NCI-H1694 treated with DMSO at 0.1 percent for 48 hours (cell line): ENCODE measurements around the gene DOCK11.

Experiments used
- DNase-seq: peaks from one replicate; lab custom pipeline; 2025; lab: John Stamatoyannopoulos, UW

The DOCK11 gene

DNA sequence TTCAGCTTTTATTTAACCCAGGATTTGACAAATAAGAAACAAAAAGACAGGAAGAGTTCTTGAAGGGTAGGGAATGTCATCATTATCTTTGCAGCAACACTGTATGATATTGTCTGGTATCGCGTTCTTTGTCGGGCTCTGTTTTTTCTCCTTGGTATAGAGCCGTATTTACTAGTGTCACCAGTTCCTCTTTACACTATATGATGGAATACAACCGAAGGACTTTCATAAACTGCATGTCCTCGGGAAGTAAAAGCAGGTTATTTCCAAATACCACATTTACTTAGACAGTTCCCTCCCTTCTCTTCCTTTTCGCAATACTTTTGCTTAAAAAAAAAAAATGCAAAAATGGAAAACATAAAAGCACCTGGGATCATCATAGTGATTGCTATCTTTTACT is 135.2 kb downstream of the DOCK11 start:
- no peak for DNase-seq

DNA sequence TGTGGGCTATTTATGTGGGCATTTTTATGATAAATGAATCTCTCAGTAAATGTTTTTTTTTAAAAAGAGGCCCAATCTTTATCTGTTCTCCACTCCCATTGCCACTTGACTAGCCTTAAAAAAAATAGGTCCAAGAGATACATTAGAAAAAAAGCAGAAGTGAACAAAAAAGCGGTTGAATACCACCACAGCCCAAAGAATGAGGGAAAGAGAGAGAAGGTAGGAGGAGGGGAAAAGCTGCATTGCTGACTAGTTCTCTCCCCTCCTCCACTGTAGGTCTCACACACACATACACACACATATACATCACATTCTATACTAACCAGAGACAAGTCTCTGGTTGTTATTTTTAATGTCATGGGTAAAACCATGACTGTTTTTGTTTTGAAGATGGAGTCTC is 136.0 kb downstream of the DOCK11 start:
- DNase-seq = no peak

DNA sequence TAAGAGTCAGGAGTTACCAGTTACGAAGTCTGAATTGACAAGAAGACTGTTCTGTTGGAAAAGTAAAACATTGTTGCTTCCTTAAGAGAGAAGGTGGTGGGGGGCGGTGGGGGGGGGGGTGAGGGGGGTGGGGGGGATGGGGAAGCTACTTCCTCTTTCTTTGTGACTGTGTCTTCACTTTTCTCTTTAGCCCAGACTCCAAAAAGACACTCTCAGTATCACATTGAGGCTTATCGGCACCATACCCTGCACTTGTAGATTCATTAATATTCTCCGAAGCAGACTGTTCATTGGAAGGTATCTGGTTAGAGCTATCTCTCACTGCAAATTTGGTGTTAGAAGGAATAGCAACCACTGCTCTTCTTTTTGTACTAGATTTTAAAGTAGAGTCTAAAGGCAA is 137.2 kb downstream of the DOCK11 start:
- no peak for DNase-seq

DNA sequence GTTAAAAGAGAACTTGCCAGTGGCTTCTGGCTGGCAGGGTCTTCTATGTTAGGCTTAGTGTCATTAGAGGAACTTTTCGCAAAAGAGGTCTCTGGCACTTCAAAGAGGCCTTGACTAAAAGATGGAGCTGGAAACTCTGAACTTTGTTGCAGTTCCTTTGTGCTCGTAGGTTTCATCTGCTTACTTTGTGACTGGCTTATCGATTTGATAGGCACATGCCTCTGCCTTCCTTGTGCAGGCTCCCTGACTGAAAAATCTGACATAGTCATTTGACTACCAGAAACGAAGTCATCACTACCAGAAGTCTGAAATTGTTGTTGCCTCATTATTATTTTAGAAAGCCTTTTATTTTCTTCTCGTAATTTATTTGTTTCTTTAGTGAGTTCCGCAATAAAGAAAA is 137.9 kb downstream of the DOCK11 start:
- DNase-seq = no peak

DNA sequence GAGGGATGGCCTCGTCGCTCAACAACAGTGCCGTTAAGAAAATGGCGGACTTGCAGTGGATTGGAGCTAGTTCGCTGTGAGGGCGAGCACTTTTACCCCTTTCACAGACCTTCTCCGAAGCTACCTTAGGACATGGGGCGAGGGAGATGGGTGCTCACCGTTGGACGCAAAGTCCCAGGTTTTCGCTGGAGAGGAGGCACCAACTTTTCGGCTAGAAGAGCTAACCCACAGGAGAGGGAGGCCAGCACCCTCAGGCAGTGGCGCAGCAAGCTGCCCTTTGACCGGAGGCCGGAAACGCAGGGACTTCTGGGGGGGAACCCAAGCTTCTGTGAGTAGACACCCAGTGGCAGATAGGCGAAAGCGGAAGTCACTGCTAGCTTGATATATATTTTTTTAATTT is 138.7 kb downstream of the DOCK11 start:
- no peak for DNase-seq

DNA sequence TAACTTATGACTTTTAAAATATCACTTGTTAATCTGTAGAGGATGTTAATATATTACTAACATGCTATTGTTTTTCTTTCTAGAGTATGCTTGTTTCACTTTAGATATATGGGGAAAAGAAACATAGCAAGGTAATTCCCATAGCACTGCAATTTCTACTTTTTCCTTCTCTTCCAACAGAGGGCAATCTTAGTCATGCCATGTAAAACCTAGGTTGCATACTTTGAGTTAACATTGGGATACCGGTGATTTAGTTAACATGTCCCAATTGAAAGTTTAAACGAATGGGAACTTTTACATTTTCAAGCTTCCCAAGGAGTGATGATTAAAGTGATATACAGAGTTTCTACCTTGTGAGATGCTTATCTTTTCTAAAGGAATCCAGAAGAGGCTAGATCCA is 142.4 kb downstream of the DOCK11 start:
- DNase-seq = no peak

DNA sequence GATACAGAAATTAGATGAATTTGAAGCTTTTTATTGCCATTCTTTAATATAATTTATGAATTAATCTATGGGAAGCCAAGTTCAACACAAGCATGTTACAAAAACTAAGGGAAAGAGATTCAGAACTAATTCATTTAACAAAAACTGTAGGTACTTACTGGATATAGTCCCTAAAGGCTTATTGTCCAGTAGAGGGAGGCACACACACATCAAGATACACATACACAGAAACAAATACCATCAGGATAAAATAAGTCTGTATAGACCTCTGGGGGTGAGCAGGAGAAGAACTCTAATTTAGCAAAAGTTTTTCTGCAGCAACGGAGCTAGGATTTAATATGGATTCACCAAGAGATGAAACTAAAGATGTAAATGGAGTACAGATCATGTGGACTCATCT is 148.8 kb downstream of the DOCK11 start:
- DNase-seq = peak; percentile 48

DNA sequence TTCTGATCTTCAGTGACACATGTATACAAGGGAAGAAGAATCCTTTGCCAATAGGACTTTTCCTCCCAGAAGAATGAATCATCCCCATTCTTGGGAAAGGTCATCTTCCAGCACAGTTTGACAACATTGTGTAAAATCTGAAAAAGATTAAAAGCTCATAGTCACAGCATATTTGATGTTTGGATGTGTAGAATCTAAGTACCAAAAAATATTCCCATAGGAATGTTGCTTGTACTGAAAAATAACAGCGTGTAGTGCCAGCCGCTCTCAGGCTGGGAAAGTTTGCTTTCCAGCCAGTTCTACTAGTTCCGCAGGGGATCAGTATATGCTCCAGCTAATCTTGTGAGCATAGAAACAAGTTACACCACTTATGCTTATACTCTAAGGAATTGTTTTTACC is 157.1 kb downstream of the DOCK11 start:
- no peak for DNase-seq

DNA sequence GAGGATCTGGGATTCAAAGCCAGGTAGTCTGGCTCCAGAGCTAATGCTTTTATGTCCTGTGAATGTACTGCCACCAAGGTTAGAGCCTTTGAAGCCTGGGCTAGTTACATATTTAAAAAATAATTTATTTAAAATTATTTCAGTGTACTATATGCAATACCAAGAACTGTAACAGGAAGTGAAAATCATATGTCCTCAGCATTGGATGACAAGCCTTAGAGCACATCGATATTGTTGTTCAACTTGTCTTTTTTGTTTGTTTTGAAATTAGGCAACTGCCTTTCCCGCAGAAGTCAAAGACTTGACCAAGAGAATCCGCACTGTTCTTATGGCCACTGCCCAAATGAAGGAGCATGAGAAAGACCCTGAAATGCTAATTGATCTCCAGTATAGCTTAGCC is 158.7 kb downstream of the DOCK11 start:
- DNase-seq = no peak

DNA sequence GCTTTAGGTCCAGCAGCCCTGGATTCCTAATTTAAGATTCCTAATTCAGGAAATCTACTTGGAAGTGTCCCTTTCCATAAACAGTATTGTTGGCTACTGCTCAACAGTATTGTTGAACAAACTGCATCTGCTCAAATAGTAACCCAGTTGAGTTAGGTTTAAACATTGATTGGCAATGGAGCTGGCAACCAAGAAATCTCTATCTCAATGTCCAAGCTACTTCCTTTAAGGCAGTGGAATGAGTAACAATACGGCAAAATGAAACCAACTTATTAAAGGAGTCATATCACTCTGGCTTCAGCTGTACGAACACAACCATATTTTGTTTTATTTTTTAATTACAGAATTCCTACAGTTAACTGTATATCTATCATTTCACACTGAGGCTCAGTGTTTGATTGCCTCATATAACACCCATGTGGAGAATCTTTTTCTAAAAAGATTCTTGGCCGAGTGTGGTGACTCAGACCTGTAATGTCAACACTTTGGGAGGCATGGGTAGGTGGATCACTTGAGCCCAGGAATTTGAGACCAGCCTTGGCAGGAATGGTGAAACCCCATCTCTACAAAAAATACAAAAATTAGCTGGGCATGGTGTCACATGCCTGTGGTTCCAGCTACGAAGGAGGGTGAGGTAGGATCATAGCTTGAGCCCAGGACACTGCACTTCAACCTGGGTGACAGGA is 160.1 kb downstream of the DOCK11 start:
- no peak for DNase-seq

DNA sequence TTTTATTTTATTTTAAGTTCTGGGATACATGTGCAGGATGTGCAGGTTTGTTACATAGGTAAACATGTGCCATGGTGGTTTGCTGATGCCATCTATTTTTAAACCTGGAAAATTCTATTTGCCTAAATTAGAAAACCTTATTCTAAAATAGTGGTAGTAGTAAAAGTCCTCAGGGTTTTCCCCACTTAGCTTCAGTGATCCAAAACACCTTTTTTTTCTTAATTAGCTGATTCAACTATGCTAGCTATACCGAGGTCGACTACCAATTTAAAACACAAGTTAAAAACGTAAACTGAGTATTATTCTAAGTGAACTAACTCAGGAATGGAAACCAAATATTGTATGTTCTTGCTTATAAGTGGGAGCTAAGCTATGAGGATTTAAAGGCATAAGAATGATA is 161.8 kb downstream of the DOCK11 start:
- no peak for DNase-seq

DNA sequence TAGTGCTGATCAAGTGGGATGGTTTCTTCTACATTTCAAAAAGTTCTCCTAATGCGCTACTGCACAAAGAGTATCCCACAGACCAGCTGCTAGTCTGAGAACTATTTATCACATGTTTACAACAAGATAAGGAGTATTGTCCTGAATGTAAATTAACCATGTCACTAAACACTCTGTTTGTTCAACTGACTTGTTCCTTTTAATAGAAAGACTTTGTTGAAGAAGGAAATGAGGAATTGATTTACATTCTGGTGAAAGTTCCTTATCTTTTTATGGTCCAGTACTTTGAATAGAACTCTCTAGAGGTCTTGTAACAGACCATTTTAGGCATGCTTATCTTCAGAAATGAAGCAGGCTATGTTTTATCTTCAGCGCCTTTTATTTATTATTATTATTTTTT is 164.5 kb downstream of the DOCK11 start:
- no peak for DNase-seq

DNA sequence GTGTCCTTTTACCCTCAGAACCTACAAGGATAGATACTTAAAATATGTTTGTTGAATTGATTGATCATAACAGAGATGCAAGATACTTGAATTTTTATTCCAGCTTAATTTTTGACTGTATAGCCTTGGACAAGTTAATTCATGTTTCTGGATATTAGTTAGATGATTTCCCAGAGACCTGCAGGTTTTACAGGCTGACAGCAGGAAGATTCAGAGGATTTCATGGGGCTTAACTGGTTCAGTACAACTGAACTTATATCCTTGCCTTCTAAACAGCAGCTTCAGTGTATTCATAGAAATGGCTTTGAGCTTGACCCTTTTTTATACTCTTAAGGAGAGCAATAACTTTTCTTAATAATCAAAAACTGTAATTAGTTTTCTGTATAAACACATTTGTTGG is 169.6 kb downstream of the DOCK11 start:
- no peak for DNase-seq

DNA sequence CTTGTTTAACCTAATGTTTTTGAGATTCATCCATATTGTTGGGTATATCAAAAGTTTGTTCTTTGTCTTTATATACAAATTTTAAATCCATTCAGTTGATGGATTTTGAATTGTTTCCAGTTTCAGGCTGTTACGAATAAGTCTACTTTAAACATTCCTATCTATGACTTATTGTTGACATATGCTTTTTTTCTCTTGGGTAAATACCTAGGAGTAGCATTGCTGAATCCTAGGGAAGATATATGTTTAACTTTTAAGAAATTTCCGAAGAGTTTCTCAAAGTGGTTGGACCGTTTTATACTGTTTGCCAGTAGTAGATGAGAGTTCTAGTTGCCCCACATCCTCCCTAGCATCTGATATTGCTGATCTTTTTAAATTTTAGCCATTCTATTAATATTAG is 170.9 kb downstream of the DOCK11 start:
- no peak for DNase-seq

DNA sequence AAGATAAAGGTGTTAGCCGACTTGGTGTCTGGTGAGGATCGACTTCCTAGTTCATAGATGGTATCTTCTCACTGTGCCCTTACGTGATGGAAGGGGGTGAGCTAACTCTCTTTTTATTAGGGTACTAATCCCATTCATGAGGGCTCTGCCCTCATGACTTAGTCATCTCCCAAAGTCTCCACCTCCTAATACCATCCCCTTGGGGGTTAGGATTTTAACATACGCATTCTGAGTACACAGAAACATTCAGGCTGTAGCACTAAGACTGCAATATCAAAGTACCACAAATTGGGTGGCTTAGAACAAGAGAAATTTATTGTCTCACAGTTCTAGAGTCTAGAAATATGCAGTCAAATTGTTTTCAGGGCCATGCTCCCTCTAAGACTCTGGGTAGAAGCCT is 173.8 kb downstream of the DOCK11 start:
- no peak for DNase-seq

DNA sequence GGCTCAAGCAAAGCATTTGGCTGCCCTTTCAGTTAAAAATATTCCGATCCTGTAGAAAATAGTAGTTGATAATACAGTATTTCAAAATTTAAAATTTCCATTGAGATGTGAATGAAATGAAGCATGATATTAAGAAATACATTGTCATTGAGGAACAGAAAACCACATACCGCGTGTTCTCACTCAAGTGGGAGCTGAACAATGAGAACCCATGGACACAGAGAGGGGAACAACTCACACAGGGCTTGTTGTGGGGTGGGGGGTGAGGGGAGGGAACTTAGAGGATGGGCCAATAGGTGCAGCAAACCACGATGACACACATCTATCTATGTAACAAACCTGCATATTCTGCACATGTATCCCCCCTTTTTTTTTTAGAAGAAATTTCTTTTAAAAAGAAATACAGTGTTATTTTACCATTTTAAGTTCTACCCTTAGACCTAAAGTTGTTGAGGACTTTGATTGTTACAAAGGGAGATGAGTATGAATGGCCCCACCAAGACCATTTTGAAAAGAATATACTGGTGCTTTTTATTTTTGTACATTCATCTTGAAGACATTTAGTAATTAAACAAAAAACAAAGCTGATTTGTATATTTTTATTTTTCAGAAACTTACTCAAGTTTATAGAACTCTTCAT is 179.8 kb downstream of the DOCK11 start:
- DNase-seq = no peak

DNA sequence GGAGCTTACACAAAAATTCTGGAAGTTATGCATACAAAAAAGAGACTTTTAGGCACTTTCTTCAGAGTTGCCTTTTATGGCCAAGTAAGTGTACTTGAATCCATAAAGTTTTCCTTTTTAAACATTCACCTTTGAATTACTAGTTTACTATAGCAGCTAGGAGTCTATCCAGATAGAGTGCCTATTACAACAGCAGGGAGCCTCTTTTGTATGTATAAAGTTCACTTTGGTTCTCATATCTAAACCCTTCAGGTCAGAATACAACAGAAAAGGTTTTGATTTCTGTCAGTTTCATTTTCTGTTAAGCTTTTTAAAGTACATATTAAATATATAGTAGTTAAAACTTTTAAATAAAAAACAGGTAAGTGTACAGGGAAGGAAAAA is 180.3 kb downstream of the DOCK11 start:
- DNase-seq = no peak

DNA sequence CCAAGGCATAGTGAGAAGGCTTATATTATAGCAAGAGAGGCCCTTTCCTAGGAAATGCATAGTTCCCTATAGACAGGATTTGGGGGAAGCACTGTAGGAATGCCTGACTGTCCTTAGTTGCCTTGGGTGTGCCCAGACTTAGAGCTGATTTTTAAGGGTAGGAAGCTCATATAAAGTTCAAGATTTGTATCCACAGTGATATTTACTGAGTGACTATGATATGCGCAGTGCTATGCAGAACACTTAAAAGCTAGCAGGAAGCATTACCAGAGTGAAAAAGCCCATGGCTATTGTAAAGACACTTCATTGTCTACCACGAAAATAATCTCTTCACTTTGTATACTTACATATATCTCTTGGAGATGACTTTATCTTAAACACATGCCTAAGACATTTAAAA is 181.7 kb downstream of the DOCK11 start:
- no peak for DNase-seq

DNA sequence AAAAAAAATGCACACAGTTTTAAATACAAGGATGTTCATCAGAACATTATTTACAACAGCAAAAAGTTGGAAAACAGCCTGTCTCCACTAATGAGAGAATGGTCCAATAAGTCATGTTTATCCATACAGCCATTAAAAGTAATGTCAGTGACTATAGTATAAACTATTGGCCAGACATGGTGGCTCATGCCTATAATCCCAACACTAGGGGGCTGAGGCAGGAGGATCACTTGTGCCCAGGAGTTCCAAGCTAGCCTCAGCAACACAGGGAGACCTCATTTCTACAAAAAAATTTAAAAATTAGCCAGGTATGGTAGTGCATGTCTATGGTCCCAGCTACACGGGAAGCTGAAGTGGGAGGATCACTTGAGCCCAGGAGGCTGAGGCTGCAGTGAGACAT is 183.7 kb downstream of the DOCK11 start:
- no peak for DNase-seq

DNA sequence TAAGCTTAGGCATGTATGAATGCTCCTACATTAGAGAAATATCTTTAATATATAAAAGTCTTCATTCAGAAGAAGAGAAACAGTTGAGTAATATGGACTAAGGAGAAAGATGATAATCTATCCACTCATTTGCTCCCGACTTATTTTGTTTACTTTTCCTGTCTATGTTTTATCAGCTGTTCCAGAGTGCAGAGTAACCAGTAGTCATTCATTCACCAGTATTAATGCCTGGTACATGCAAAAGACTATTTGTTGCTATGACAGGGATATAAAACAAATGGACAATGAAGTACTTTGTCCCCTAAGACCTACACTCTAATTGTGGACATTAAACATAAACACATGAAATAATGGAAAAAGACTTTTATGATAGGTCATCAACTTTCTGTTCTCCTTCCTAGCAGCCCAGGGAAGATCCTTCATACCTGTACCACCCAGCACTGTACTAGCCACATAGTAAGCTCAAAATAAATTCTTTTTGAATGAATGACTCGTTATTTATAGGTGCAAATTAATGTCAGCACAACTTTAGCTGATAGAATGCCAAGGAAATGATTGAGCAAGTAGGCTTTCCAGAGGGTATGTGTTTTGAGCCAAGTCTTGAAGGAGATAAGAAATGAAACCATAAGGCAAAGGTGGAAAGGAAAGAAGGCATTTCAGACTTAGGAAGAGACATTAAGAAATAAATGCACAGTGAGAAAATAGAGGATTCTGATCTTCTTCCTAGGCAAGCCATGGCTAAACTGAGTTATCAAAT is 186.8 kb downstream of the DOCK11 start:
- DNase-seq = no peak

DNA sequence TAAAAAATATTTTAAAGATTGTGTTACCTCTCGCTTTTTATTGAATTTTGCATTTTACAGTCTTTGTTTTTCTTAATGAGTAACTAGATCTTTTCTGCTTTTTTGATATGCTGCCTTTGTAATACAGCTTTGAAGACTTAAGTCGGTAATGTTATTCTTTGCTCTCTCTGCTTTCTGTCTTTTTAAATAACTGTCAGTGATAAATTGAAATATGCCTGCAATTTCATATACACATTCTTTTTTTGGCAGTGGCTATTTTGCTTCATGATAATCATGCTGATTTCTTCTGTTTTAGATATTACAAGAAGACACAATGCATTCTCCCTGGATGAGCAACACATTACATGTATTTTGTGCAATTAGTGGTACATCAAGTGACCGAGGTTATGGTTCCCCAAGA is 189.8 kb downstream of the DOCK11 start:
- no peak for DNase-seq

DNA sequence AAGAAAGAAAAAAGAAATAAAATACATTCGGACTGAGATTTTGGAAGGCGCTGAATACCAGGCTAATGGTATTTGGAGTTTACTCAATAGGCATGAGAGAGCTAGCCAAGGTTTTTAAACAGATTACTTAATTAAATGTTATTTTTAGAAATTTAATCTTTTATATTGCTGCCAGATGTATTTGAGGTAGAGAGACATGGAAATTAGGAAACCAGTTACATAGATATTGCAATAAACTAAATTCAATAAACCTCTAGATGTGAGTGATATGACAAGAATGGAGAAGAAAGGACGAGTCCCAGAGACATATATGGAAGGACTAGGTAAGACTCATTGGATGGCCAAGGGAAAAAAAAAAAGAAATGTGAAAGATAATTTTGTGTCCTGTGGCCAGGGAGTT is 193.3 kb downstream of the DOCK11 start:
- no peak for DNase-seq

DNA sequence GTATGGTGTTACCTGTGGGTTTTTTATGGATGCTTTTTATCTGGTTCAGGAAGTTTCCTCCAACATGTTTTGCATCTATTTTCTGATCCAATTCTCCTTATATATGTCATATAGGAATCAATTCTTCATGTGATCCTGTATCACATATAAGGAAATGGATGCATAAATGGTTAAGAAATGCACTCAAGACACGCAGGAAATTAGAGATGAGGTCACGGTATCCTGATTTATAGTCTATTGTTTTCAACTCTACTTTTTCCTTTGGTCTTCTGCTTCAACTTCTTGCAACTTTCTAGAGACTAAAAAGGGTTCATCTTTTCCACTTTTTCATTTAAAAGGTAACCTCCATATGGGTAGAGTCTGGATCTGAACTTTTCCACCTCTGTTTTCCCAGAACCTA is 198.2 kb downstream of the DOCK11 start:
- no peak for DNase-seq

DNA sequence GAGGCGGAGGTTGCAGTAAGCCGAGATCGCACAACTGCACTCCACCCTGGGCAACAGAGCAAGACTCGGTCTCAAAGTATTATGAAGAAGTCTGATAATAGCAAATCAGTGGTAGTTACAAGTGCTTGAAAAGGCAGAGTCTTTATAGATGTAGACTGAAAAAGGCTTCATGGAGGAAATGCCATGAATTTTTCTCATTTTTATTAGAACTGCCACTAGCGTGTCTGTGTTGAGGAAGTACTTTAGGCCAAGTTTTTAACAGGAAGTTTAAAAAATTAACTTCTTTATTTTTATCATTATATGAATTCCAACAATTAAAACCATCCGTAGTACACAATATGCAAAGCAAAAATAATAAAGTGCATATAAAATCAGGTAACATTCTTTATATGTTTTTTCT is 199.0 kb downstream of the DOCK11 start:
- no peak for DNase-seq
